HG03103 (cell line): ENCODE measurements around the gene LGI2.
"Not testable (repeated sequence)": the region's sequence is repeated elsewhere in the genome, so short reads cannot be mapped to it uniquely, and the experiment has no call there.

Source experiments
- ATAC-seq: cut with Tn5 transposase; IDR thresholded peaks from one replicate; pipeline ENCODE4 v1.9.1; 2021; ENCODE audit warnings: low read depth; ENCODE audit not compliant: unreplicated experiment

The LGI2 gene, protein sequence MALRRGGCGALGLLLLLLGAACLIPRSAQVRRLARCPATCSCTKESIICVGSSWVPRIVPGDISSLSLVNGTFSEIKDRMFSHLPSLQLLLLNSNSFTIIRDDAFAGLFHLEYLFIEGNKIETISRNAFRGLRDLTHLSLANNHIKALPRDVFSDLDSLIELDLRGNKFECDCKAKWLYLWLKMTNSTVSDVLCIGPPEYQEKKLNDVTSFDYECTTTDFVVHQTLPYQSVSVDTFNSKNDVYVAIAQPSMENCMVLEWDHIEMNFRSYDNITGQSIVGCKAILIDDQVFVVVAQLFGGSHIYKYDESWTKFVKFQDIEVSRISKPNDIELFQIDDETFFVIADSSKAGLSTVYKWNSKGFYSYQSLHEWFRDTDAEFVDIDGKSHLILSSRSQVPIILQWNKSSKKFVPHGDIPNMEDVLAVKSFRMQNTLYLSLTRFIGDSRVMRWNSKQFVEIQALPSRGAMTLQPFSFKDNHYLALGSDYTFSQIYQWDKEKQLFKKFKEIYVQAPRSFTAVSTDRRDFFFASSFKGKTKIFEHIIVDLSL

DNA sequence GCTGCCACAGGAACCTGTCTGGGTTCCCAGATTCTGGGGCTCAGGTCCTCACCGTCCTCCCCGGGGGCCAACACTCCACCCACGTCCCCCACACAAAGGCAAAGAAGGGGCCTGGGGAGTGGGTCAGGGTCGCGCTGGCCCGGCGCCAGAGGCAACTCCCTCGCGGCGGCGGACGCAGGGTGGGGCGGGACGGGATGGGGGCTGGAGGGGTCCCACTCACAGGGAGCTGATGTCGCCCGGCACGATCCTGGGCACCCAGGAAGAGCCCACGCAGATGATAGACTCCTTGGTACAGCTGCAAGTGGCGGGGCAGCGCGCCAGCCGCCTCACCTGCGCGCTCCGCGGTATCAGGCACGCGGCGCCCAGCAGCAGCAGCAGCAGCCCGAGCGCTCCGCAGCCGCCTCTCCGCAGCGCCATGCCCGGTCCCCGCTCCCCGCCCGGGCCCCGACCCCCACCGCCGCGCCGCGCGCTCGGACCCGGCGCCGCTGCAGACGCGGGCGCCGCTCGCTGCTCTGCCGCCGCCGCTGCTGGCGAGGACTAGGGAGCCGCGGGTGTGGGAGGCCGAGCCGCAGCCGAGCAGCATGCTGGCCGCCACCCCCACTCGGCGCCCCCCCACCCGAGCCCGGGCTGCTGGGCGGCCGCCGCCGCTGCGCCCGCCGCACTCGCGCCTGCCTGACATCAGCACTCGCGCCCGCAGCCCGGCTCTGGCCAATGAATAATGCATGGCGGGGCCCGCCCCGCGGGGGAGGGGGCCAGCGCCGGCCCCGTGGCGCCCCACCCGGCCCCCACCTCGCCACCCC, at the start of gene LGI2:
LGI2 (minus strand) TSS at position 670 of the 800 bp plus-strand sequence; CDS start at position 417, 253 bp downstream.
- no peak for ATAC-seq

DNA sequence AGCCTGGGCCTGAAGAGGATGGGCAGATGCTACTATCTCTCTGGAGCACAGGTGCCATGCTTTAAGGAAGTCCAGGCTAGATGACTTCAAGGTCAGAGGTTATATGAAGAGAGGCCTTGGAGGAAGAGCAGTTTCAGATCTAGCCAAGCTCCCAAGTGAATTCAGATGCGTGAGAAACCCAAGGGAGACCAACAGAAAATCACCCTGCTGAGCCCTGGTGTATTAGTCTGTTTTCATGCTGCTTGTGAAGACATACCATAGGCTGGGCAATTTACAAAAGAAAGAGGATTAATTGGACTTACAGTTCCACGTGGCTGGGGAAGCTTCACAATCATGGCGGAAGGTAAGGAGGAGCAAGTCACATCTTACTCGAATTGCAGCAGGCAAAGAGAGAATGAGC, 47.8 kb upstream of the LGI2 start:
- ATAC-seq, result no peak

DNA sequence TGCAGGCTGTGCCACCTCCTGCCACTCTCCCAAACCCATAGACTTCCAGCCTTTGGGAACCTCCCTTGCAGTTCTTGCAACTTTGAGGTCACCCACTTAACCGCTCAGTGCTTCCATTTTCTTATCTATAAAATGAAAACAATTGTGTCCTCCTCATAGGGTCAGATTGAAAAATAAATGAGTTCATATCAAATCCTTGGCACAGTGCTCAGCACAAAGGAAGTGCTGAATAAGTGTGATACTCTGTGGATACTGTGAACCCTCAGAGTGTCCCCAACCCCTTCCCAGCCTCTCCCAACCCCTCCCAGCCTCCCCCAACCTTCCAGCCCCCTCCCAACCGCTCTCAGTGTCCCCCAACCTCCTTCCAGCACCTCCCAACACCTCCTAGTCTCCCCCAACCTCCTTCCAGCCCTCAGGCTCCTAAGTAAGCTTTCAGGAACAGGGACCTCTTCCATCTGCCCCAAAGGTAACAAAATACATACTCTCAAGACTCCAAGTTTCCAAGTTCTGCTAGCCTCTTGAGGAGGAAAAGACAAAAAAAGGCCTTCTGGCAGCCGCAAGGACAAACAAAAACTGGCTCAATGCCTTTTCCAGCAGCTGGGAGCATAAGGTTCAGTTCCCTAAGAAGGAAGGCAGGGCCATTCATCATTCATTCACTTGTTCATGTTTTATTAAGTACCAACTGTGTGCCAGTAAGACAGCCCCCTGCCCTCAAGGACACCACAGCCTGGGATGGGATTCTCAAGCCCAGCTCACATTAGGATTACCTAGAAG, 46.1 kb upstream of the LGI2 start:
- ATAC-seq, result no peak

DNA sequence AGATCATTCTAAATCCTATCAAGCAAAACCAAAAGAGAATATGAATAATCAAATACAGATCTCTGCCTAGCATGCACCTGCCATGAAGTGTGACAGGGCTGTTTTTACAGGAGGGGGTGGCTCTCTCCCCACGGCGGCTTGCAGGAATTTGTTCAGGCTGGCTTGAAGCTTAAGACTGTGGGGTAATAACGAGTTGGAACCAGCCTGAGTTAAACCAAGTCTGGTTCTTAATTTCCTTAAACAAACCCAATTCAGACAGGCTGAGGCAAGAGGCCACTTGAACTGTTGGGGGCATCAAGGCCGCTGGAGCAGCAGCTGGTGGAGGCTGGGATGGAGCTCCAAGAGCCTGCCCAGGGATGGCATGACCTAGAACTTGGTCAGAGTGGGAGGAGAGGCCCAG, 45.1 kb upstream of the LGI2 start:
- no peak for ATAC-seq

DNA sequence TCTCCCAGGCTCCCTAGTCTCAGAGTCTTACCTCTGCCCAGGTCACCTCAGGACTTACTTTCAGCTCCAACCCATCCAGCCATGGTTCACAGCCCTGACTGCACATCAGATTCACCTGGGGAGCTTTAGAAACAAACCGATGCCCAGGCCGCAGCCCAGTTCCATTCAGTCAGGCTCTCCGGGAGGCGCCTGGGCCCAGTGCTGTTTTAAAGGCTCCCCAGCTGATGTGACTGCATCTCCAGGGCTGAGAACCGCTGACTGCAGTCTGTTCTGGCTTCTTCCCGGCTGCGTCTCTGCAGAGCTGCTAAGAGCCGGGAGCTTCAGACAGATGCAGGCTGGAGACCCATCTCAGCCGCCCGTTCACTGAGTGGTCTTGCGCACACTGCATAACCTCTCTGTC, 44.4 kb upstream of the LGI2 start:
- ATAC-seq, result no peak

DNA sequence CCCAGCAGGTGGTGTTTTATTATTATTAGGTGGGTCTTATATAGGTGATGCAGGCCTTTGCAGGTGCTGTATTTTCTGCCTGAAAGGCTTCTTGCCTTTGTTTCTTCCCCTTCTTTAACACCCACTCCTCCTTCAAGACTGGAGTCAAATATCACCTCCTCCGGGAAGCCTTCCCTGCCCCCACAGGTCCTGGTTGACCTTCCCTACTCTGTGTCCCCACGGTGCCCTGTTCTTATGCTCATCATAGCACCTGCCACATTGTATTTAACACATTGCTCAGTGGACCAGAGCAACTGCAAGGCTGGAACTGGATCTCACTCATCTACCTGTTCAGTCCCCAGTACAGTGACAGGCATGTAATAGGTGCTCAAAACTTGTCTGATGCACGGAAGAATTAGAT, 39.8 kb upstream of the LGI2 start:
- no peak for ATAC-seq

DNA sequence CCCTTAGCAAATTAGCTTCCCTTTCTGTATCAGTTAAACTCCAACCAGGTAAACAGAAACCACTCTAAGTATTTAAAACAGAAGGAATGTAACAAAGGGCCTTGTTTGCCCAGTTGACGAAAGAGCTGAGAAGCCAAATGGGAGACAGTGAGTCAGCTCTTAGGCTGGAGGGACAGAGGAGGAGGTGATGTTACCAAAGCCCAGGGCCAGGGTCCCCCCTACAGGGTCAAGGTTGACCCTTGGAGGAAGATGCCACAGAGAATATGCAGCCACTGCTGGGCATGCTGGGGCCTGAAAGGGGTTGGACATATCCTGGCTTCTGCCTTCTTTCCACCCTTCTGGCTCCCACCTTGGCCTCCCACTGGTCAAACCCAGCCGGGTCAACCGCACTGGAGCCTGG, 38.3 kb upstream of the LGI2 start:
- no peak for ATAC-seq

DNA sequence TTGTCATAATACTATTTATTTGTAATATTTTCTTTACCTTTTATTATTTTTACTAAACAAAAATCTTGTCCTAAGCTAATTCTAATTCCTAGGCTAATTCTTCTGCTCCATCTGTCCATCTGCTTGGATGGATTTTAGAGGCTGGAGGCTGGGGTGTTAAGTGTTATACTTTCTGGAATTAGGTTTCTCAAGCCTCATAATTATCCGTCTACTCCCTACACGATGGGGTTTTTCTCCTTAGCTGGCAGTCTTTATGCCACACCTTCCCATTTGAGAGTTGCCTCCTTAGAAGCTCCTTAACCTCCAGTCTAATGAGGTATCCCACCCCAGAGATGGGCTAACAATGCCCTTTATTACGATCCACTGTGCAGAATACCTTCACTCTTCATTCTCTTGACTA, 37.6 kb upstream of the LGI2 start:
- ATAC-seq, result no peak

DNA sequence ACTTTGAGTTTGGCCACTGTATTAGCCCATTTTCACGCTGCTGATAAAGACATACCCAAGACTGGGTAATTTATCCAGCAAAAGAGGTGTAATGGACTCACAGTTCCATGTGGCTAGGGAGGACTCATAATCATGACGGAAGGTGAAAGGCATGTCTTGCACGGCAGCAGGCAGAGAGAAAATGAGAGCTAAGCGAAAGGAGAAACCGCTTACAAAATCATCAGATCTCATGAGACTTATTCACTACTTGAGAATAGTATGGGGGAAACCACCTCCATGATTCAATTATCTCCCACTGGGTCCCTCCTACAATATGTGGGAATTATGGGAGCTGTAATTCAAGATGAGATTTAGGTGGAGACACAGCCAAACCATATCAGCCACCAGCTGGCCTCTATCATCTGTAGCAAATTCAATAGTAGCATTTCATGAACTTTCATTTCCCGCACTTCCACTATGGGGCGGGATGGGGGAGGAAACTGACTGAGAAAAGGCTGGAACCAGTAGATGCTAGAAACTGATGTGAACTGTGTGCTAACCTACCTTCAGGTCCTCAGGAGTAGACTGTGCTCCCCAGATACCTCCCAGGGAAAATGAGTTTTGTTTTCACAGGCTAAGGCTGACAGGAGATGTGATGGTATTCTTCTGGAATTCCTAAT, 35.3 kb upstream of the LGI2 start:
- no peak for ATAC-seq

DNA sequence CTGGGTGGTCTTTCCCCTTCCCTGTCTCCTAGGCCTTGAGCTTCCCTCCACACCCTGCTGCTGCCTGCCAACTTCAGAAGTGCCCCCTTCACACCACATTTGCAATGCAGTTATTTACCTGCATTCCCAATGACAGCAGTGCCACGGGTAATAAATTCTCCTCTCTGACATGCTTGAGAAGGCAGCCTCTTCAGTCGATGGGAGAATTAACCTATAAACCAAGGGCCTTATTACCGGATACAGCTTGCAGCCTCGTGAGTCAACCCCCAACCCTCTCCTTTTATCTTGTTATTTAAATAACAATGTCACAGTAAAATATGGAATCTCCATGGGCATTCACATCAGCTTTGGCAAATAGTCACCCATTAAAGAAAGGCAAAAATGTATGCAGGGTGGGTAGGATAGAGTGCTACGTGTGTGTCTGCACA, 34.7 kb upstream of the LGI2 start:
- ATAC-seq, result no peak

DNA sequence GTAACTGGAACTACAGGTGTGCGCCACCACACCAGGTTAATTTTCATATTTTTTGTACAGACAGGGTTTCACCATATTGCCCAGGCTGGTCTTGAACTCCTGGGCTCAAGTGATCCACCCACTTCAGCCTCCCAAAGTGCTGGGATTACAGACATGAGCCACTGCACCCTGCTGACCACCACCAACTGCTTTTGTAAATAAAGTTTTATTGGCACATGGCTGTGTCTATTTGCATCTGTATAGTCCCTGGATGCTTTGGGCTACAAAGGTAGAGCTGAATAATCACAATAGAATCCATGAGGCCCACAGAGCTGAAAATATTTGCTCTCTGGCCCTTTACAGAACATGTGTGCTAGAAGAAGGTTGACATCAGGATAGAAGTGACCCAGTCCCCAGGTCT, 33.7 kb upstream of the LGI2 start:
- ATAC-seq, result not testable (repeated sequence)

DNA sequence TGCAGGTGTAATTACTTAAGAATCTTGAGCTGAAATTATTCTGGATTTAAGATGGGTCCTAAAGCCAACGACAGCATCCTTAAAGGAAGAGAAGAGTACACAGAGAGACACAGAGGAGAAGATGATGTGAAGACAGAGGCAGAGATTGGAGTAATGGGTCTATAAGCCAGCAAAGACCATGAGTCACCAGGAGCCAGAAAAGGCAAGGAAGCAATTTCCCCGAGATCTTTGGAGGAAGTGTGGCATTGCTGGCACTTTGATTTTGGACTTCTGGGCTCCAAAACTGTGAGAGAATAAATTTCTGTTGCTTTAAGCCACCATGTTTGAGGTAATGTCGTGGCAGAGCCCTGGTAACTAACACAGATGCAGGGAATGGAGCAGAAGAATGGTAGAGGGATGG, 32.4 kb upstream of the LGI2 start:
- ATAC-seq, result no peak

DNA sequence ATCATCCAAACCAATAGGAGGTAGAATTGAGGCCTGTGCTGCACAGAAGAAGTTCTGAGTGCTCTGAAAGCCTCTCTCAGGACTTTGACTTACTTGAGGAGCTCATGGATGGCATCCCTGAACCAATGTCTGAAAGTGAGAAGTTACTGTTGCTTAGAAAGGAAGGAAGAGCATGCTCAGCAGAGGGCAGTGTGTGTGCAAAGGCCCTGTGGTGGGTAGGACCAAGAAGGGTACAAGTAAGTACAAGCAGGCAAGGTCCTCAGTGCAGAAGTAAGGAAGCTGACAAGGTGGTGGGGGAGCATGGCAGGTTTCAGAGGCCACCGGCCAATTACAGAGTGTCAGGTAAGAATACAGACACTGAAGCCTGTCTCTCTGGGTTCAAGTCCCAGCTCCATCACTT, 31.4 kb upstream of the LGI2 start:
- no peak for ATAC-seq

DNA sequence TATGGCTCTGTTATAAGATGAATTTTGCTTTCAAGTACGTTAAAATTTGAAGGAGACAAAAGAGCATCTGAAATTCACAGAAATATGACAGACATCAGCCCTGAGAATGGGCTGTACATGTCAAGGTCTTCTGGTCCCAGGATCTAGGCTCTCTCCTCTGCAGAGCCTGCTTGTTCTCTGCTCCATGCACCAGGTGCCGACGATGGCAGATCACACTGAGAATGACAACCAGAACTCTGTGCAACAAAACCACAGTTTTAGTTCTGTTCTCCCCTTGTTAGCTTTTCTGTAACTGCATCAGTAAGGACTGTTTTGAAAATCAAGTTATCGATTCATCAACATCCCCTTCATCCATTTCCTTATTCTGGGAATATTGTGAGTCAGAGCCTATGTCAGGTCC, 30.9 kb upstream of the LGI2 start:
- ATAC-seq, result no peak

DNA sequence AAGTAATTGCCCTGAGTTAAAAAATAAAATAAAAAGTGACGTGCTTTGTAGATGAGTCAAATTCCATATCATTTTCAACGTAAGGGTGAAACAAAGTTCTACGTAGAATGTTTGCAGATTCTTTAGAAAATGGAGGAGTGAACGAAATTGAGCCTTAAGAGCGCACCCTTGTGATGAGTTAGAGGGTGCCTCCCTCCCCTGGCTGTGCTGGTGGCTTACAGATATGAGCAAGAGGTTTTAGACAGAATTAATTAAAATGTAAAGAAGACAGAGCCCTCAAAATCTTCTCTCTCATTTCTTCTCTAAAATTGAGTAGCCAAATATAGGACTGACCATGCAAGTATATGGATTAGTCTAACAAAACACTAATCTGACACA, 30.2 kb upstream of the LGI2 start:
- ATAC-seq, result no peak

DNA sequence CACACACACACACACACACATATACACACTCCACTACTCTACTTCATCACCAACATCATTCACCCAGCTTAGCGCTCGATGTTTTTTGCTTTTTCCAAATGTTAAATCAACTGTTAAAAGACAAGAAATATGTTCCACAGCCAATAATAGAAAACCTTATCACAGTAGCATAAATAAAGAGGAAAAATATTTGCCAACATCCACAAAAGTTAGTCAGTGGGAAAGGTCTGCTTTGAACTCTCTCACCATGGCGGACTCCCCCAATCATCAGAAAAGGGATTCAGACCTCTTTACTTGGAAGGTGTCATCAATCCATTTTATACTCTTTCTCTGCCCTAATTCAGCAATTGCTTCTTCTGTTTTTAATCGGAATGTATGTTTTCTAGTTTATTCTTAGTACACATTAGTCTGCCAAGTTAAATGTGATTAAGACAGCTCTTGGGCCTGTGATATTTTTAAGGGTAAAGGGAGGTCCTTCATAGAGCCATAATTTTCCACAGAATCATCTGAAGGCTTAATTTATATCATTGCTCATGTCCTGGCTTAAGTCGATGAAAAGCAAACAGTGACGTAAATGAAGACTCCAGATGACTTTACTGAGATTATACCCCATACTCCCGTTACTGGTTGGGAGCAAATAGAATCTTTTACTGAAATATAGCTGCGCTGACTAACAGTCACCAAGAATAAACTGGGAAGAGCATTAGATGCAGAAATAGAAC, 29.7 kb upstream of the LGI2 start:
- no peak for ATAC-seq

DNA sequence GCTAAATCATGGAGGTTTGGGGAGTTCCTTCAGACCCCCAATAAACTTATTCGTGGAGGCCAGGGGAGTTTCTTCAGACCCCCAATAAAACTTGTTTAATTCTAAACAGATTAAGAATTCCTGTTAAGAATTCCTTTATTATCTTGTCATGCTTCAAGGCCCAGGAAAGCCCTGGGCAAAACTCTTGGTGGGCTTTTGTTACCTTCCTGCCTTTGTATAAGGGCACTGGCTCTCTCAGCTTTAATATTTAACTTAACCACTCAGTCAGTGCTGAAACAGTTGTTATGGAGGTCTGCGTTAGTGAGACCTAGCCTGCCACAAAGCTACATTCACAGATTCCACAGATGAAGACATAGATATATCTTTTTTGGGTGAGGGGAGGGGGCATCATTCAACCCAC, 29.0 kb upstream of the LGI2 start:
- no peak for ATAC-seq

DNA sequence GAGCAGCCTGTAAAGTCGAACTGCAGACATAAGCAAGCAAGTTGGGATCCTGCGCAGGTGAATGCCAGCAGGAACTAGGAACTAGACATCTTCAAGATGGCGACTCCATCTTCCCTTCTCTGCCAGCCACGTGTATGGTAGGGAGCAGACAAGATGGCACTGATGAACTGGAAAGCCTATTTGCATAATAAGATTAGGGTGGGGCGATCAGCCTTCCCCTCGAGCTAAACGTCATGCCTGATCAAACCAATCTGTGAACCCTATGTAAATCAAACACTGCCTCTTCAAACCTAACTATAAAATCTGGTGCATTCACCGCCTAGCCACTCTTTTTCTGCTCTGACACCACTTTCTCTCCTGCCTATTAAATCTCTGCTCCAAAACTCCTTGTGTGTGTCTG, 28.1 kb upstream of the LGI2 start:
- ATAC-seq, result no peak

DNA sequence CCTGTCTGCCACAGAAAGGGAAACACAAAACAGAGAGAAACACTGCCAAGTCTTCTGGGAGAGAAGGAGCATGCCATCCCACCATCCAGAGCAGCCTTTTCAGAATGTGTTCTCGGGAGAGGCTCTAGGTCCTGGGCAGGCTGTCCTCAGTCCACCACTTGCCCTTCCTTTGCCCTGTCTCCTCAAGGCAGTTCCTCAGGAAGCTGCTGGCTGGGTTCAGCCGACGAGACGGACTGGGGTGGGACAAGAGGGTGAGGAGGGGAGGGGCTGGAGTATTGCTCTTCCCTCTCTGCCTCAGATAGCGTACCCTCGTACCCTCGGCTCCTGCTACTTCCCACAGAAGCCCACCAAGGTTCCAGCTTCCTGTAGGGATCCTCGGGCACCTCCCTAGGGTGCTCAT, 26.6 kb upstream of the LGI2 start:
- no peak for ATAC-seq

DNA sequence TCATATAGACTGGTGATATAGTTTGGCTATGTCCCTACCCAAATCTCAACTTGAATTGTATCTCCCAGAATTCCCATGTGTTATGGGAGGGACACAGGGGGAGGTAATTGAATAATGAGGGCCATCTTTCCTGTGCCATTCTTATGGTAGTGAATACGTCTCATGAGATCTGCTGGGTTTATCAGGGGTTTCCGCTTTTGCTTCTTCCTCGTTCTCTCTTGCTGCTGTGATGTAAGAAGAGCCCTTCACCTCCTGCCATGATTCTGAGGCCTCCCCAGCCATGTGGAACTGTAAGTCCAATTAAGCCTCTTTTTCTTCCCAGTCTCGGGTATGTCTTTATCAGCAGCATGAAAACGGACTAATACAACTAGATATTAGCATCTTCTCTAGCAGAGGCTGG, 21.3 kb upstream of the LGI2 start:
- not testable (repeated sequence) for ATAC-seq
